Measurements from ENCODE around the gene GGT1. TPM values are rescaled to one million over a fixed set of nuclear protein-coding genes. Genes with fewer than 3 reads are reported as not detected.

GGT1 gene
- total RNA-seq, 1 donor from 2014 or later, result 7.7 TPM

GRCh38 chr22:24564376-24565058 is 38.5 kb upstream of the GGT1 start:
- Mint-ChIP-seq H3K4me1 (no peaks in the 10 kb centered on the region), H3K36me3 (peaks cover 14% of the 10 kb centered on the region), H3K4me3 (no peak overlapping the region), H3K27me3 (ENCODE audit: insufficient read depth, low read depth) (no peaks in the 10 kb centered on the region), H3K27ac (no peak overlapping the region), H3K9me3 (no peaks in the 10 kb centered on the region)
- H3K4me3 ChIP-seq, result no peak overlapping the region
- no peak overlapping the region for H2AFZ ChIP-seq (replicated peaks)
- H4K20me1 ChIP-seq (ENCODE audit: low read depth), result peaks cover 71% of the 10 kb centered on the region
- H3K27me3 ChIP-seq, result no peaks in the 10 kb centered on the region
- DNase-seq (ENCODE audit: low spot score), result no peak
- H3K36me3 ChIP-seq, result no peaks in the 10 kb centered on the region
- H3K79me2 ChIP-seq (ENCODE audit: low read depth), result peaks cover 89% of the 10 kb centered on the region
- no peaks in the 10 kb centered on the region for H3K9me3 ChIP-seq (ENCODE audit: low read depth)
- H3K4me1 ChIP-seq, result no peaks in the 10 kb centered on the region
- TF ChIP-seq EZH2 (IDR thresholded peaks at IDR 0.05) (no peak), EZH2phosphoT487 (IDR thresholded peaks at IDR 0.05) (no peak)
- TF ChIP-seq, protein P1, sequence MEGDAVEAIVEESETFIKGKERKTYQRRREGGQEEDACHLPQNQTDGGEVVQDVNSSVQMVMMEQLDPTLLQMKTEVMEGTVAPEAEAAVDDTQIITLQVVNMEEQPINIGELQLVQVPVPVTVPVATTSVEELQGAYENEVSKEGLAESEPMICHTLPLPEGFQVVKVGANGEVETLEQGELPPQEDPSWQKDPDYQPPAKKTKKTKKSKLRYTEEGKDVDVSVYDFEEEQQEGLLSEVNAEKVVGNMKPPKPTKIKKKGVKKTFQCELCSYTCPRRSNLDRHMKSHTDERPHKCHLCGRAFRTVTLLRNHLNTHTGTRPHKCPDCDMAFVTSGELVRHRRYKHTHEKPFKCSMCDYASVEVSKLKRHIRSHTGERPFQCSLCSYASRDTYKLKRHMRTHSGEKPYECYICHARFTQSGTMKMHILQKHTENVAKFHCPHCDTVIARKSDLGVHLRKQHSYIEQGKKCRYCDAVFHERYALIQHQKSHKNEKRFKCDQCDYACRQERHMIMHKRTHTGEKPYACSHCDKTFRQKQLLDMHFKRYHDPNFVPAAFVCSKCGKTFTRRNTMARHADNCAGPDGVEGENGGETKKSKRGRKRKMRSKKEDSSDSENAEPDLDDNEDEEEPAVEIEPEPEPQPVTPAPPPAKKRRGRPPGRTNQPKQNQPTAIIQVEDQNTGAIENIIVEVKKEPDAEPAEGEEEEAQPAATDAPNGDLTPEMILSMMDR (IDR thresholded peaks at IDR 0.05), result no peak
- no peak overlapping the region for H3K9ac ChIP-seq
- no peak overlapping the region for H3K27ac ChIP-seq
- H3F3A ChIP-seq (ENCODE audit: low read depth), result no peaks in the 10 kb centered on the region
- no peak overlapping the region for H3K4me2 ChIP-seq

- no peak overlapping the region for H3K4me3 Mint-ChIP-seq
- no peak for TF ChIP-seq EZH2phosphoT487 (IDR thresholded peaks at IDR 0.05)
- TF ChIP-seq, protein P1 (IDR thresholded peaks at IDR 0.05), result no peak
- TF ChIP-seq EZH2 (IDR thresholded peaks at IDR 0.05), result no peak
- Histone ChIP-seq H3K36me3 (no peaks in the 10 kb centered on the region), H3K27me3 (no peaks in the 10 kb centered on the region), H3K27ac (no peak overlapping the region), H3K4me3 (no peak overlapping the region), H3K79me2 (ENCODE audit: low read depth) (peaks cover 88% of the 10 kb centered on the region), H4K20me1 (ENCODE audit: low read depth) (peaks cover 74% of the 10 kb centered on the region), H2AFZ (replicated peaks) (no peak overlapping the region), H3K4me2 (no peak overlapping the region), H3K4me1 (no peaks in the 10 kb centered on the region), H3F3A (ENCODE audit: low read depth) (no peaks in the 10 kb centered on the region), H3K9me3 (ENCODE audit: low read depth) (no peaks in the 10 kb centered on the region), H3K9ac (no peak overlapping the region)
- no peak overlapping the region for H3K27ac Mint-ChIP-seq
- H3K27me3 Mint-ChIP-seq (ENCODE audit: insufficient read depth, low read depth), result no peaks in the 10 kb centered on the region
- DNase-seq (ENCODE audit: low spot score), result no peak
- no peaks in the 10 kb centered on the region for H3K9me3 Mint-ChIP-seq
- no peaks in the 10 kb centered on the region for H3K4me1 Mint-ChIP-seq
- H3K36me3 Mint-ChIP-seq, result peaks cover 20% of the 10 kb centered on the region
Observed at GRCh38 chr22:24565077-24565476, 37.9 kb upstream of the GGT1 start.

- Histone ChIP-seq H3K27me3 (no peaks in the 10 kb centered on the region), H4K20me1 (ENCODE audit: low read depth) (peaks cover 65% of the 10 kb centered on the region), H3K9me3 (ENCODE audit: low read depth) (no peaks in the 10 kb centered on the region), H3K27ac (no peak overlapping the region), H3K4me1 (no peaks in the 10 kb centered on the region), H3K4me3 (no peak overlapping the region), H2AFZ (replicated peaks) (no peak overlapping the region), H3K79me2 (ENCODE audit: low read depth) (peaks cover 69% of the 10 kb centered on the region), H3F3A (ENCODE audit: low read depth) (no peaks in the 10 kb centered on the region), H3K4me2 (no peak overlapping the region), H3K36me3 (no peaks in the 10 kb centered on the region), H3K9ac (no peak overlapping the region)
- H3K27ac Mint-ChIP-seq, result no peak overlapping the region
- no peaks in the 10 kb centered on the region for H3K9me3 Mint-ChIP-seq
- H3K4me1 Mint-ChIP-seq, result no peaks in the 10 kb centered on the region
- DNase-seq (ENCODE audit: low spot score), result no peak
- TF ChIP-seq, protein P1 (IDR thresholded peaks at IDR 0.05), result no peak
- TF ChIP-seq EZH2phosphoT487 (IDR thresholded peaks at IDR 0.05), result no peak
- peaks cover 24% of the 10 kb centered on the region for H3K36me3 Mint-ChIP-seq
- no peaks in the 10 kb centered on the region for H3K27me3 Mint-ChIP-seq (ENCODE audit: insufficient read depth, low read depth)
- H3K4me3 Mint-ChIP-seq, result no peak overlapping the region
Observed at GRCh38 chr22:24566899-24567511, 36.0 kb upstream of the GGT1 start.
